AG04450 (cell line): ENCODE measurements around the gene MGAT4C. TPM values are rescaled to one million over a fixed set of nuclear protein-coding genes. Genes with fewer than 3 reads are reported as not detected.

Experiments used
- CTCF ChIA-PET: fragments of 300-600, 350-600 bp; formaldehyde crosslinking; extraction: SDS; loops from one replicate; lab custom pipeline; 2022; ENCODE audit warnings: antibody characterized with exemption, inconsistent platforms; lab: Charles Lee
- POLR2A ChIA-PET: fragments of 350-600 bp; formaldehyde crosslinking; extraction: SDS; loops from one replicate; lab custom pipeline; 2021; ENCODE audit warnings: antibody characterized with exemption, inconsistent platforms; lab: Yijun Ruan, JAX
- DNase-seq: peaks from one replicate; pipeline ENCODE4 v3.0.0-alpha.2; 2011; ENCODE audit warnings: low read depth, low spot score
- H3K27ac ChIP-seq: one replicate; pipeline ENCODE4 v1.5.1; 2012; ENCODE audit warnings: low read depth, low read length, control low read depth
- H3K27me3 ChIP-seq: one replicate; pipeline ENCODE4 v1.6.0; 2012; ENCODE audit warnings: low read length; ENCODE audit not compliant: control insufficient read depth, insufficient read depth
- H3K4me3 ChIP-seq: 2 replicates; pipeline ENCODE4 v1.5.1; 2011; ENCODE audit warnings: mild to moderate bottlenecking, low read depth, low read length, control low read depth
- H3K9me3 ChIP-seq: 2 replicates; pipeline ENCODE4 v1.5.1; 2012; ENCODE audit warnings: low read length; ENCODE audit not compliant: control insufficient read depth, insufficient read depth
- polyA plus RNA-seq: library from polyadenylated mRNA; depleted of rRNA; stranded (reverse); fragments of >200 nt; gene quantifications from 2 replicates; pipeline ENCODE4 v1.2.3, GENCODE V29; 2011
- TF ChIP-seq, protein P1 (sequence below): IDR thresholded peaks from 2 replicates; pipeline ENCODE4 v1.5.1; 2011; ENCODE audit warnings: low read depth, low read length, control low read depth, inconsistent platforms

Gene MGAT4C
- polyA plus RNA-seq, 1 experiment, result not detected

DNA sequence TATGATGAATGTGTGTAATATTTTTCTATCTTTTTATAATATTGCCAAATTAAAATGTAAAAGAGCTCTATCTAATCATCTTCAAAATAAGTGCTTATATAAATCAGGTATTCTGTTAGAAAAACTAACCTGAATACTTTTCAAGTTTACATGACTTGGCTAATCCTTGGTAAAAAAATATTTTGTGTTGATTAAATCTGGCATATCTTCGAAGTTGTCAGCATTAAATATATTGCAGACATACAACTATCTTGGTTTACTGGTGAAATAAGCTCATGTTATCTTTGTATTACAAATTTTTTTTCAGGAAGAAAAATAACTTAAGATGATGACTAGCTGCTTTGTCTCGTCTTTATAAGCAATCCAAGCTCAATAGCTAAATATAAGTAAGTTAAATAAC lies 39.6 kb downstream of the MGAT4C start:
- H3K9me3 ChIP-seq, result no peaks in the 10 kb centered on the region
- POLR2A ChIA-PET, result no interaction called here
- TF ChIP-seq, protein P1, sequence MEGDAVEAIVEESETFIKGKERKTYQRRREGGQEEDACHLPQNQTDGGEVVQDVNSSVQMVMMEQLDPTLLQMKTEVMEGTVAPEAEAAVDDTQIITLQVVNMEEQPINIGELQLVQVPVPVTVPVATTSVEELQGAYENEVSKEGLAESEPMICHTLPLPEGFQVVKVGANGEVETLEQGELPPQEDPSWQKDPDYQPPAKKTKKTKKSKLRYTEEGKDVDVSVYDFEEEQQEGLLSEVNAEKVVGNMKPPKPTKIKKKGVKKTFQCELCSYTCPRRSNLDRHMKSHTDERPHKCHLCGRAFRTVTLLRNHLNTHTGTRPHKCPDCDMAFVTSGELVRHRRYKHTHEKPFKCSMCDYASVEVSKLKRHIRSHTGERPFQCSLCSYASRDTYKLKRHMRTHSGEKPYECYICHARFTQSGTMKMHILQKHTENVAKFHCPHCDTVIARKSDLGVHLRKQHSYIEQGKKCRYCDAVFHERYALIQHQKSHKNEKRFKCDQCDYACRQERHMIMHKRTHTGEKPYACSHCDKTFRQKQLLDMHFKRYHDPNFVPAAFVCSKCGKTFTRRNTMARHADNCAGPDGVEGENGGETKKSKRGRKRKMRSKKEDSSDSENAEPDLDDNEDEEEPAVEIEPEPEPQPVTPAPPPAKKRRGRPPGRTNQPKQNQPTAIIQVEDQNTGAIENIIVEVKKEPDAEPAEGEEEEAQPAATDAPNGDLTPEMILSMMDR, result no peak
- DNase-seq, result no peak
- no peaks in the 10 kb centered on the region for H3K27me3 ChIP-seq
- CTCF ChIA-PET, result interaction anchor here (1.0 kb wide), 1 partner anchor 9 kb away, joined by 3 read pairs; no protein-coding TSS in a partner anchor
- no peak overlapping the region for H3K4me3 ChIP-seq
- H3K27ac ChIP-seq, result no peak overlapping the region

DNA sequence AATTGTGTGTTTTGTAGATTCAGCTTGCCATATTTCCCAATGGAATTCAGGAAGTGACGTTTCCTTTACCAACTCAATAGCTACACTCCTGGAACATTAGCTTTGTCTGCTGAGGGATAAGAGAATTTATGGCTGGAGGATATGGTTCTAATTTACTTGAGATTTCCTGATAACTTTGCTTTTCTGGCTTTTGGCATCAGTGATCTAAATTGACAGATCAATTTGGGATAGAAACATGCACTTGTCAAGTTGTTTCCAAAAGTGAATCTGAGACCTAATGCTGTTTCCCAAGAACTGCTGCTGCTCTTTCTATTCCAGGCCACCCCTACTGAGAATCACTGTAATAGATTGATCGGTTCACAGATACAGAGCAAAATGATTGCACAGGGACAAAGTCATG lies 43.2 kb downstream of the MGAT4C start:
- CTCF ChIA-PET, result interaction anchor here (0.6 kb wide), 1 partner anchor 45 kb away, joined by 3 read pairs; no protein-coding TSS in a partner anchor
- POLR2A ChIA-PET, result no interaction called here
- no peak for DNase-seq
- TF ChIP-seq, protein P1, result no peak
- no peak overlapping the region for H3K27ac ChIP-seq
- no peaks in the 10 kb centered on the region for H3K27me3 ChIP-seq
- no peaks in the 10 kb centered on the region for H3K9me3 ChIP-seq
- no peak overlapping the region for H3K4me3 ChIP-seq

DNA sequence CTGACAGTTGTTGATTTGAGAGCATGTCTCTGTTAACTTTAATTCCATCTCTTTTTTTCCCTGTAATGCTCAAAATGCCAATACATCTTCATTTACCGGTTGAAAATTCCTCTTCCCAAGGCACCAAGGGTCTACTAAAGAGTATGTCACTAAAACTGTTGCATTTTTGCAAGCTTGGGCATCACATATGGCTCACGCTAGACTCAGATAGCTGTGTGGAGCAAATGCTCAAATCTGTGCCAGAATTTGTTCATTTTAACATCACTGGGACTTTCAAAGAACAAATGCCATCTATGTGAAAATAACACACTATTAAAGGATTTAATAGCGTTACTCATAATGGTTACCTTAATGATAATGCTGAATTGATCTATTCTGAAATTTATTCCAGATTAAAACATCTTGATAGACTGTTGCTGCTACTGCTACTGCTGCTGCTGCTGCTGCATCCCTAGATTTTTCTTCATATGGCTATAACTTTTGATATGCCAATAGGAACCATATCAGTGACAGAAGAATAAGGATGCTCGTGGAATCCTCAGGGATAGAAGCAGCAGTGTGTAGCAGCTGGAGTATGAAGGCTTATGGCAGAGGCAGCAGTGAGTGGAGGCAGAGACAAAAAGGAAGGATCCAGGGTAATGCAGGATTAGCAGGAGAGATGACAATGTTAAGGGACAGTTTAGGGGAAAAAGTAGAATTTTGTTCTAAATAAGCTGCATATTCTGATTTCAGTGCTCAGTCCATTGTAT lies 57.3 kb downstream of the MGAT4C start:
- H3K27me3 ChIP-seq, result no peaks in the 10 kb centered on the region
- TF ChIP-seq, protein P1, result no peak
- DNase-seq, result no peak
- H3K9me3 ChIP-seq, result no peaks in the 10 kb centered on the region
- no peak overlapping the region for H3K27ac ChIP-seq
- POLR2A ChIA-PET, result no interaction called here
- H3K4me3 ChIP-seq, result no peak overlapping the region
- CTCF ChIA-PET, result interaction anchor here (1.1 kb wide), 1 partner anchor 12 kb away, joined by 4 read pairs; no protein-coding TSS in a partner anchor

DNA sequence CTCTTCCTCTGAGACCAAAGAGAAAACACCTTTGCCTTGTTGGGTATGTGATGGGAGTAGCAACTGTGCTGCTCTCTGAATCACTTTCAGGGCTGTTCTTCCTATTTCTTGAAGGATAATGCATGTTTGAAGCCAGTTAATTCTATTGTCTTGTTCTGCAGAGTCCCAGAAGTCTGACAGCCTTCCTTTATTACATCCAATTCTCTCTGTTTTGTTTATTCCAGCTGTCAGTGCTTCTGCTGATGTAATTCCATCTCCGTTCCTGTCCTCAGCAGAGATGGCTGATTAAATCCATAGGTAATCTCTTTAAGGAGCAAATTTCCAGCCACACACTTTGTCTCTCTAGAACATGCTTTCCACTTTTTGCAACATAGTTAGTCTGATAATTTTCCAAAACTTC lies 59.7 kb downstream of the MGAT4C start:
- H3K27me3 ChIP-seq, result no peaks in the 10 kb centered on the region
- H3K9me3 ChIP-seq, result no peaks in the 10 kb centered on the region
- CTCF ChIA-PET, result no interaction called here
- no peak overlapping the region for H3K27ac ChIP-seq
- TF ChIP-seq, protein P1, result no peak
- DNase-seq, result no peak
- no peak overlapping the region for H3K4me3 ChIP-seq
- POLR2A ChIA-PET, result no interaction called here

DNA sequence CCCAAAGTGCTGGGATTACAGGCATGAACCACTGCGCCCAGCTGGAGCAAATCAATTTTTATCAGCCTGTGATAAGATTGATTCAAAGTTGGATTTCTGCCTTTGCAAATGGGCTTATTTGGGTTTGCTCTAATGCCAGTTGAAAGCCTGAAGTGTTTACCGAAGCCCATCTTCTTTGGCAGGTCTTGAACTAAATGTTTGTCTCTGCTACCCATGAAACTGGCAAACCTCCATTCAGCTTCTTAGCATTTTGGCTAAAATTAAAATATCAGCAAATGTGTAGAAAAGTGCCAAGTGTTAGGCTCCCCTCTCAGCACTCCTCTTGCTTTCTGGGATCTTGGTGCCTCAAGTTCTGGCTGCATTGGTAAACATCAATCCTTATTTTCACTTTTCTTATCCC lies 61.5 kb downstream of the MGAT4C start:
- no peak for DNase-seq
- ChIA-PET CTCF (no interaction called here), POLR2A (no interaction called here)
- no peaks in the 10 kb centered on the region for H3K27me3 ChIP-seq
- H3K27ac ChIP-seq, result no peak overlapping the region
- H3K9me3 ChIP-seq, result no peaks in the 10 kb centered on the region
- H3K4me3 ChIP-seq, result no peak overlapping the region
- TF ChIP-seq, protein P1, result no peak
